ENCODE data around the gene PLAC9. TPM values are rescaled to one million over a fixed set of nuclear protein-coding genes. Genes with fewer than 3 reads are reported as not detected.

The PLAC9 gene
- total RNA-seq, 1 donor from 2014 or later: 0.82 TPM

DNA sequence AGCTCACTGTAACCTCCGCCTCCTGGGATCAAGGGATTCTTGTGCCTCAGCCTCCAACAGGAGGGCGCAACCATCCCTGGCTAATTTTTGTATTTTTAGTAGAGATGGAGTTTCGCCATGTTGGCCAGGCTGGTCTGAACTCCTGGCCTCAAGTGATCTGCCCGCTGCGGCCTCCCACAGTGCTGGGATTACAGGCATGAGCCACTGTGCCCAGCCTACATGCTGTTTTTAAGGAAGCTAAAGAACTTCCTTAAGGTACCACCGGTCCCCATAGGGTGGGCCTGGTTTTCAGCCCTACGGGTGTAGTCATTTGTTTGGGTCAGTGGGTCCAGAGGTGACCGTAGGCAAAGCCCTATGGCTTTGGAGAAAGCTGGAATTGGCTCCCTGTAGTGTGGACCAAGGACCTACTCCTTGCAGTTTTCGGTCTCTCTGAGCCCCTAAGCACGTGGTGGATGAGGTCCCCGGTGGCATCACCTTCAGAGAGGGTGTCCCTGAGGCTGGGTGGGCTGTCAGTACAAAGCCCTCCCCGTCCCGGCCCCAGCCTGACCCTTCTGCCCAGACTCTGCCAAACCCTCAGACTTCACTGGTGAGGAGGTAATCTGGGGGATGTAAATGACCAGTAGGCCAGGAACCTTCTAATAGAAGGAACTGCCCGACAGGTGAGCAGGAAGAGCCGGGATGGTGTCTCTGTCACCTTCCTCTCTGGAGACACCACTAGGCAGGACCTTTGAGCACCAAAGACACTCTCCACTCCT, 42.3 kb downstream of the PLAC9 start:
- DNase-seq (ENCODE audit: low spot score in 2 of 2) (no peak), FAIRE-seq (no peak)

DNA sequence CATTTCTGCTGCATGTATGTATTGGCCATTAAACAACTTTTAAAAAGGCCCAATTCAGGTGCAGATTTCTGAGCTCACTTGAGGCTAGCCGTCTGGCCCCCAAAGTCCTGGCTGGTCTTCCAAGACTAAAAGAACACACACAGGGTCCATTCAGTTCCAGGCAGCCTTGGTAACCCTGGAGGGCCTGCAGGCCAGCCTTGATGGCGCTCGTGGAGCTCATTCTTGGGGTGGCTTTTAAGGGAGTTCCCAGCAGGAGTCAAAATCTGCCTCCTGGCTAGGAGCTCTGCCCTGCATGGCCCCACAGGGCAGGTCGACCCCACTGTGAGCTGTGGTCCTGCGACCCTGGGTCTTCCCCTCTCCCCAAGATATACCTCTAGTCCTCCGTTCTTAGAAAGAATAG, 44.0 kb downstream of the PLAC9 start:
- no peak for FAIRE-seq
- DNase-seq (ENCODE audit: low spot score in 2 of 2): no peak

DNA sequence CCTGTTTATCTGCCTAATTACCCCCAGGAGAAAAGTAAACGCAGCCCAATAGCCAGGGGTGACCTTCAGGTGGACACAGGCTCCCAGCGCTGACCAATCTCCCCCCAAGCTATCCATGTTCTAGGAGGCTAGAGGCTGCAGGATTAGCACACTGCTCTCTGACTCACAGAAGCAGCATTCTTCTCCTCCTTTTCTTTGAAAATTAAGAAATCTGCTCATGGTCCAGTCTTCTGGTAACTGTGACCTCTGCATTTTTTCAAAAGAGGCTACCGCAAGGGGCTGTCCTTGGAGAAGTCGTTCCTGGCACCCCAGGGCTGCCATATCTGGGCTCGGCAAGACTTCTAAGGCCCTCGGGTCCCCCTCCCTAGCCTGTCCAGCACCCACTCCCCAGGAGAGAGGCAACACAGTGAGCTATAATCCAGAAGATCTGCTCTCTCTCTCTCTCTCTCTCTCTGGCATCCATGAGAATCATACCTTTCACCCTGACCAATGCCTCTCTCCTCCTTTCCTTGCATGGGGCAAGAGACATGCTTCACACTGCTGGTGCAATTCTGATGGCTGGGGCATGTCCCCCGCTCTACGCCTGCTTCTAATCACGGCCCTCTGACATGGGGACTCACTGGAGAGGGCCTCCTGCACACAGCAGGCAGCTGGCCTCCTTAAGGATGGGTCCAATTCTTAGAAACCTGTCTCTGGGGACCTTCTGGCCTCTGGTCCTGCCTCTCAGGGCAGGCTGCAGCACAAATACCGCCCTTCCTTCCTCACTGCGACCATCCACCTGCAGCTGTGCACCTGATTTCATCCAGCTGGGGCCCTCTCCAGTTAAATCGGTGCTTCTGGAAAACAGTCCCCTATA, 45.5 kb downstream of the PLAC9 start:
- DNase-seq (ENCODE audit: low spot score in 2 of 2) (no peak), FAIRE-seq (no peak)

DNA sequence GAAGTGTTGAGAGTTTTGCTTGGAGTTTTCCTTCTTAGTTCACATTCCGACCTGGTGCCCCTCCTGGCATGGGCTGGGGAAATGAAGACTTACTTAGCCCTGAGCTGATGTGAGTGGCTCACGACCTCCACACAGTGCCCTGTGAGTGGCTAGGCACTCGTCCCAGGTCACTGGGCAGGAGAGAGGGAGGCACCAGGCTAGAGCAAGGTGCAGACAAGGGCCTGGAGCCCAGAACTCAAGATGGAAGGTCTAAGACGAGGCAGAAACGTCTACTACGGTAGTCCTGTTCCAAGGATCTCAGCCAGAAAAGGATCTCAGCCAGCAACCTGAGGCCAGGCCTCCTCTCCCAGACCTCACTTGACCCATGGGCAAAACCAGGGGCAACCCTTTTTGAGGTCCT, 50.5 kb downstream of the PLAC9 start:
- FAIRE-seq: no peak
- no peak for DNase-seq (ENCODE audit: low spot score in 2 of 2)

DNA sequence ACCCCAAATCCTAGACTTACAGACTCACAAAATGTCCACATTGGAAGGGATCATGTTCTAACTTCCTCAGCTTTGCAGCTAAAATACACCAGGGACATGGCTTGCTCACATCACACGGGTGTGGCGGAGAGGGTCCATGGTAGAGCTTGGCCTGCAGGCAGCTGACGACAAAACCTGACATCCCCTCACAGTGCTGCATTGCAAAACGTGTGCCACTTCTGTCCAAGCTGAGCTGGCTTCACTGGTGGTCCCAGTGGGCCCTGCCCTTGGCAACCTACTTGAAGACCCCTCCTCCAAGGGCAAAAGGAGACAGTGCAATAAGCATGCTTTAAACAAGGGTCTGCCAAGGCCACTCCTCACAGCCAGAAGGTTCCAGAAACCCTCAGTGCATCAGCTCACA, 50.9 kb downstream of the PLAC9 start:
- DNase-seq (ENCODE audit: low spot score in 2 of 2) (no peak), FAIRE-seq (no peak)

DNA sequence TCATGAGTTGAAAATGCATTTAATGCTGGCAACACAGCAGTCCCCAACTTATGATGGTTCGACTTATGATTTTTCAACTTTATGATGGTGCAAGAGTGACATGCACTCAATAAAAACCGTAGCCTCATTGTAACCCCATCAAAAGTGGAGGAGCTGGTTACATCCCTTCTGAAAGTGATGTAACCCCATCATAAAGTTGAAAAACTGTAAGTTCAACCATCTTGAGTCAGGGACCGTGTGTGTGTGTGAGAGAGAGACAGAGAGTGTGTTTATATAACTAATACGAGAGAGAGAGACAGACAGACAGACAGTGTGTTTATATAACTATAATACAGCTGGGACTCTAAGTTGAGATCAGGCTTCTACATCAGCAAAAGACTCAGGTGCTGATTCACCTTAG, 51.8 kb downstream of the PLAC9 start:
- FAIRE-seq: no peak
- DNase-seq (ENCODE audit: low spot score in 2 of 2): no peak

DNA sequence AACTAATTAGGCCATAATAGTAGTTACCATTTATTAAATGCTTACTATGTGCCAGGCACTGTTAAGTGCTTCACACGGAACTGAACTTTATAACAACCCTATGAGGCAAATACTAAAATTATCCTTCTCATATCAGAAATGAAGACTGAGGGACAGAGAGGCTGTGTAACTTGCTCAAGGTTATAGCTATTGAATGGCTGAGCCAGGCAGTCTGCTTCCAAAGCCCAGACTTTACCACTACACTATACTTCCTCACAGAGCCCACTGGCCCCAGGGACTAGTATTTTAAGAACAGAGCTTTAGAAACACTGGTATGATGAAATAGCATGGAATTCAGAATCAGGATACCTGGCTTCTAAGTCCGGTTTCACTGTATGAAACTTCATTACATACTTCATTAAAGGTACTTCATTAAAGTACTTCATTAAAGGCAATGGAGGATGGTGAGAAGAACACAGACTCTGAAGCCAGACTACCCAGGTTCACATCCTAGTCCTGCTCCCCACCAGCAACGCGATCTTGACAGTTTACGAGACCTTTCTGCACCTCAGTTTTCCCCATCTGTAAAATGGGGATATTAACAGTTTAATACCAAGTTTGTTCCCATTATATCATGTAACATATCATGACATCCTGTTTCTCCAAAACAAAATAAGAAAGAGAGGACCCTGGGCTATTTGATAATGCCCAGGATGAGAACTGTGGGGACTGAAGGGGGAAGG, 53.2 kb downstream of the PLAC9 start:
- FAIRE-seq (no peak), DNase-seq (ENCODE audit: low spot score in 2 of 2) (no peak)

DNA sequence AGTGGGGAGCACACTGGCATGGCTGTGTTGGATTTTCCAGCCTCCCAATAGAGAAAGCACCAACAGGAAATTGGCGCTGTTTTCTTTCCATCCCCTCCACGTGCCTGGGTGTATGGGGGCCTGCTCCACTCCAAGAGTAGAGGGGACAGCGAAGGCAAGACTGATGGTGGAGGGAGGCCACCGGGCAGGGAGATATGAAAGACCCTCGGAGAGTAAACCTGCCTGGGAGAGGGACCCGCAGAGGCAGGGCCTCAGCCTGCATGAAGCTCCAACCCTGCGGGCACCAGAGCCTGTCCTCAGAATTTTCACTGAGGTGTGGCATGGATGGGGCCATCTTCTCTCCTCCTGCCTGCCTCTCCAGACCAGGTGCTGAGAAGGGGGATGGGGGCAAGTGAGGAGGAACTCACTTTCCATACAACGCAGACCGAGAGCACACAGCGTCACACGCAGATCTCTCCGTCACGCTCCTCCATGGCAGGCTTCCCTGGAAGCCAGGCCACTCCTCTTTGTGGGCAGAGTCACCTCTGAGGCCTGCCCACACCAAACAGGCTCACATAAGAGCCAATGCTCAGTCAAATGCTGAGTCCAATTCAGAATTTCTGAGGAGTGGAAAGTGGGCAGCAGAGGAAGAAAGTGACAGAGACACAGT, 54.0 kb downstream of the PLAC9 start:
- FAIRE-seq: no peak
- no peak for DNase-seq (ENCODE audit: low spot score in 2 of 2)

DNA sequence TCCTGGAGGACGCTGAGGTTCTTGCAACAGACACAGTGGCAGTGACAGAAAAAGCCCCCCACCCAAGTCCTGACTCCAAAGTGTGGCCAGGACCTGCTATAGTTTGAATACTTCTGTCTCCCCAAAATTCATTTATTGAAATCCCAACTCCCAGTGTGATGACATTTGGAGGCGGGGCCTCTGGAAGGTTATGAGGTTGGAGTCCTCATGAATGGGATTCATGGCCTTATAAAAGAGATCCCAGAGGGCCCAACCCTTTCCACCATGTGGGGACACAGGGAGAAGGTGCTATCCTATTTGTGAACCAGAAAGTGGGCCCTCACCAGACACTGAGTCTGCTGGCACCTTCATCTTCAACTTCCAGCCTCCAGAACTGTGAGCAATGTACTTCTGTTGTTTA, 54.5 kb downstream of the PLAC9 start:
- DNase-seq (ENCODE audit: low spot score in 2 of 2) (no peak), FAIRE-seq (no peak)

DNA sequence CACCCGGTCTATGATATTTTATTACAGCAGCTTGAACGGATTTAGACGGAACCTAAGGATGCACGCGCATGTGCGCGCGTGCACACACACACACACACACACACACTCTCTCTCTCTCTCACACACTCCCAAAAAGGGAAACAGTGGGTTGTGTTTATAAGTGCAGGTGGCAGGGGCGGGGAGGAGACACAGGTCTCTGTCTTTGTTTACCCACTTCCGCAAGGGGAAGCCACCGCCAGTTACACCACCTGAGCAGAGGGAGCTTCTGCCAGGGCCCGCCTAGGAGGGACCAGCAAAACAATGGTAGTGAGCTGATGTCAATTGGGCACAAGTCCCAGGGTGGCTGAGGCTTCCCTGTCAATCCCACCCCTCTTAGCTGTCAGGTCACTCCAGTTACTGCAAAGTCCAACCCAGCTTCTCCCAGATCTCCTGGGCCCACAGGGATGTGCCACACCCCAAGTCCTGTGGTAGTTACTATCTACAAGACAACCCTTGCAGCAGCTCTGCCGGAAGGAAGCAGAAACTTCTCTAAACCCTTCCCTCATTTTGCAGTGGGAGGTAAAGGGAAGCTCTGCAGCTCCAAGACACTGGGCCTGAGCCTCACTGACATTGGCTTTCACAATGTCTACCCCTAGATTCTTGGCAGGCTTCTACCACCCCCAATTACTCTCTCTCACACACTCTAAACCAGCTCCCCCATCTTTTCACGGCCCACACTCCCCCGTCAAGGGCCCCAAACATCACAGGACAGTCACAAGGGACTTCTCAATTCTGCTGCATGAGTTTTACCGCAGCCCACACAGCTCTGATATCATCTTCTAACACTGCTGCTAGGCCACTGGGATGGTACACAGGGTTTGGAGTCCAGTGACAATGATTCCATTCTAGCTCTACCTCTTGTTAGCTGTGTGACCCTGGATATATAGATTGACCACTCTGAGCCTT, 55.2 kb downstream of the PLAC9 start:
- DNase-seq (ENCODE audit: low spot score in 2 of 2) (peak in 1 of 2 donors; percentile 16), FAIRE-seq (no peak)

DNA sequence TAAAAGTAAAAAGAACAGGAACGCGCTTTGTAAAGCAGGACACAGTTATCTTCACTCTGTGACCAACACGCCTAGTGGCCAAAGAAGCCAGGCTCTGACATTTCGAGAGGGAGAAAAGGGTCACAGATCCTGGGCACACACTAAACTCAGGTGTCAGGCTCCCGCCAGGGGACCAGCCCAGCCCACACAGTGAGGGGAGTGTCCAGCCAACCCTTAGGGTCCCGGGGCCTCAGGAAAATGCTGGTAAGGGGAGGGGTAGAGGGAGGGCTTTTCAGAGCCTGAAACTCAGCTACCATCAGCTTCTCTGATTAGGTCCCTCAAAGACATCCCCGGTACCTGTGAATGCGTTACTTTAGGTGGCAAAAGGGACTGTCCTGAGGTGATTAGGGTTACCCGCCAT, 56.2 kb downstream of the PLAC9 start:
- DNase-seq (ENCODE audit: low spot score in 2 of 2): no peak
- no peak for FAIRE-seq

DNA sequence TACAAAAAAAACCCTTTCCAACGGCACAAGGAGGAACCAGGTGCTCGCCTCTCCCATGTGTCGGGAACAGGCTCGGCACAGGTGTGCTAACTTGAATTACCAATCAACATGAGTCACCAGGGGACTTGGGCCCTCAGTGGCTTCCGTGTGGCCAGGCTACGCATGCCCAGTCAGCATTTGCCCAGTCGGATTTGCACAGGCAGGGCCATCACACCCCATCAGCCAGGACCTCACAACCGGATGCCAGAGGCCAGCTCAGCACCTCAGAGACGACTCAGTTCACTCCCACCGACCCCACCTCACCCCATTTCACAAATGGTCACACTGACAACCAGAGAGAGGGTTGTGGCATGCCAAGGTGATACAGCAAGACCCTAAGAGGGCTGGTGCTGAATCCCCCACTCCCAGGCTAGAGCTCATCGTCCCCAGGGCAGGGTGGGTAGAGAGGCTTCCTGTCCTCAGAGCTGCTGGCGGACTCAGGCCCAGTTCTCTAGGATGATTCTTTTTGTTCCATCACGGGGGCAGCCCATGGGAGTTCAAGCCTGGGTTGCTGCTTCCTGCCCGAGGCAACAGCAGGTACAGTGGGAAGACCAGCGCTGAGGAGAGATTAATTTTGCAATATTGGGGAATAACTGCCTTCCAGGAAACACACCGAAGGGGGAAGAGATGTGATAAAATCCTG, 59.2 kb downstream of the PLAC9 start:
- DNase-seq (ENCODE audit: low spot score in 2 of 2) (no peak), FAIRE-seq (no peak)

DNA sequence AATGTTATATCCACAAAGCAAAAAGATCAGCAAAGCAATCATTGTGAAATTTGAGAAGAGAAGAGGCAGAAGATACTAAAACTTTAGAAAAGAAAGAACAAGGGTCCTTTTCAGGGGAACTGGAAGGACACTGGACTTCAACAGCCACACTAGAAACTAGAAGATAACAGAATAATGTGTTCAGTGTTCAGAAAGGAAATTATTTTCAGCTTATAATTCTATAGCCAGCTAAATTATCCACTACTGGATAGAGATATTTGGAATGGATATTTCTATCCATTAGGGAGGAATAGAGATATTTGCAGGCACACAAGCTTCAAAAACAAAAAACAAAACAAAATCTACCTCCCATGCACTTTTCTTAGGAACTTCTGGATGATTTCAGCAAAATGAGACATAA, 60.0 kb downstream of the PLAC9 start:
- no peak for FAIRE-seq
- no peak for DNase-seq (ENCODE audit: low spot score in 2 of 2)

DNA sequence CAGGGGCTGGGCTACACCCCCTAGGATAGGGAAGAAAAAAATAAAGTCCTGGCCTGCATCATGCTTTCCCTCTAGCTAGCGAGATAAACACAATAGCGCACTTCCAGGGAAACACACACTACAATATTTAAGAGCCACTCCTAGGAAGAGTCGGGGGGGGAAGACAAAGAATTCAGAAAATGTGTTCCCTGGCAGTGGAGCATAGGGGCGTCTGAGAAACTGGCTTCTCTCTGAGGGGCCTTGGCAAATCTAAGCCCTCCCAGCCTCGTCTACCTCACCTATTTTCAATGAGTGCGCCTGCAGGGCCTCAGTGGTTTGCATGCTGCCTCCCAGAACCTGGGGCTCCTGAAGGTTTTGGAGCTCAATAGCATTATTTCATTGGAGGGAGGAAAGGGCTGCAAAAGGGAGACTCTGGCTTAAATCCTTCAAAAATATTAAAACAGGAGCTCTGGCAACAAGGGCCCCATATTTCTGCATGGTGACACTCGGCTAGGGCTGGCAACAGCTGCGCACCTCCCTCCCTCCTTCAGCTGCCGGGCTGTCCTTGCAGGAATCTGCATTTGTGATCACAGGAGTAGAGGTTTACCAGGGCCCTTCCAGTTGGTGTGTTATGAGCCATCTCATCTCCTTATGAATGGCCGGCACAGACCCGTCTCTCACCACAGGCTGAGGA, 62.0 kb downstream of the PLAC9 start:
- FAIRE-seq (no peak), DNase-seq (ENCODE audit: low spot score in 2 of 2) (no peak)

Data from frontal cortex (tissue), 4 donors.